D721Med (cell line): Measurements from ENCODE around the gene ERGIC1.

Source experiments
- DNase-seq: peaks from one replicate; pipeline ENCODE4 v3.0.0; 2011; ENCODE audit warnings: low spot score; ENCODE audit not compliant: insufficient read length
- FAIRE-seq: peaks from 2 replicates; lab custom pipeline; 2011; peaks lifted over from hg19 to GRCh38; lab: Jason Lieb, UNC
- CTCF ChIP-seq: IDR thresholded peaks from 2 replicates; pipeline ENCODE4 v1.5.1; 2012; ENCODE audit warnings: mild to moderate bottlenecking, control low read depth; ENCODE audit not compliant: insufficient read depth; ENCODE audit errors: missing control alignments

ERGIC1 gene

GRCh38 chr5:172903790-172904189 is 69.7 kb downstream of the ERGIC1 start:
- DNase-seq (no peak), FAIRE-seq (no peak)
- no peak for TF ChIP-seq CTCF

DNA sequence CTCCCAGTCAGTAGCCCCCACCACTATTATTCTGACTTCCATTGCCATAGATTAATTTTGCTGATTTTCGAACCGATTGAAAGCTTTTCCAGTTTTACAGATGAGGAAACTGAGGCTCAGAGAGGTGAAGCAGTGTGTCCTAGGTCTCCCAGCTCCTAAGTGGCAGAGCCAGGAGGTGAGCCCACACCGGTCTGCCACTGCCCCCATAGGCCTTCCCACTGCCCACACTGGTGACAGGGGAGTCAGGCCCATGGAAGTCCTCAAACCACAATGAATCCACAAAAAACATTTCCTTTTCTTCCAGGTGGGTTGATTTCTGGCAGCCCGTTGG is 70.2 kb downstream of the ERGIC1 start:
- DNase-seq (no peak), FAIRE-seq (no peak)
- TF ChIP-seq CTCF, result no peak

DNA sequence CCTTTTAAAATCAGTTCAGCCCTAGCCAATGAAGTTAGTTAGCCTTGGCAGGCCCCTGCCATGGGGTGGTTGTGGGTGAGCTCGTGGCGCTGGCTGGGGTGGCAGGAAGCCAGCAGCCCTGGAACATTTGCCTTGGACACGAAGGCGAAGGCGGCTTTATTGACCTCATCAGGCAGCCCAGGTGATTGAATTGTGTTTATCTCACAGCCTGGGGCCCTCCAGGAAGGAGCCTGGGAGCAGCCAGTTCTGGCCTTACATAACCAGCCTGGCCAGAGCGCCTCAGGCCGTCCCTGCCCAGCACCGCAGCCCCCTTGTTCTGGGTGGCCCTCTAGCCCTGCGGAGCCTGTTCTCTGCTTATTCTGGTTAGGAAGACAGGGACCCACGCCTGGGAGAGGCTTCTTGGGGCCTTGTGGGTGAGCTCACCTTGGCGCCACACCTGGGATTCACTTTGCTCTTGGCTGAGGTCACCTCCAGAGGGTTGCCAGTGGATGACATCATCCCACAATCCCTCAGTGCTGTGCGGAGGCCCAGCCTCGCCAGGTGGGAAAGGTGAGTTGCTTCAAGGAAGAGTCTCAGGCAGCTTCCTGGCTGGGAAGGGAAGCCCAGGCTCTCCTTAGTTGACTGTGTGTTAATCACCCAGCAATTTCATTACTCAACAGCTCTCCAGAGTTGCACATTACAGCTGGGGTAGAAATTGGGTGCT is 70.7 kb downstream of the ERGIC1 start:
- DNase-seq (no peak), FAIRE-seq (no peak)
- TF ChIP-seq CTCF, result no peak

DNA sequence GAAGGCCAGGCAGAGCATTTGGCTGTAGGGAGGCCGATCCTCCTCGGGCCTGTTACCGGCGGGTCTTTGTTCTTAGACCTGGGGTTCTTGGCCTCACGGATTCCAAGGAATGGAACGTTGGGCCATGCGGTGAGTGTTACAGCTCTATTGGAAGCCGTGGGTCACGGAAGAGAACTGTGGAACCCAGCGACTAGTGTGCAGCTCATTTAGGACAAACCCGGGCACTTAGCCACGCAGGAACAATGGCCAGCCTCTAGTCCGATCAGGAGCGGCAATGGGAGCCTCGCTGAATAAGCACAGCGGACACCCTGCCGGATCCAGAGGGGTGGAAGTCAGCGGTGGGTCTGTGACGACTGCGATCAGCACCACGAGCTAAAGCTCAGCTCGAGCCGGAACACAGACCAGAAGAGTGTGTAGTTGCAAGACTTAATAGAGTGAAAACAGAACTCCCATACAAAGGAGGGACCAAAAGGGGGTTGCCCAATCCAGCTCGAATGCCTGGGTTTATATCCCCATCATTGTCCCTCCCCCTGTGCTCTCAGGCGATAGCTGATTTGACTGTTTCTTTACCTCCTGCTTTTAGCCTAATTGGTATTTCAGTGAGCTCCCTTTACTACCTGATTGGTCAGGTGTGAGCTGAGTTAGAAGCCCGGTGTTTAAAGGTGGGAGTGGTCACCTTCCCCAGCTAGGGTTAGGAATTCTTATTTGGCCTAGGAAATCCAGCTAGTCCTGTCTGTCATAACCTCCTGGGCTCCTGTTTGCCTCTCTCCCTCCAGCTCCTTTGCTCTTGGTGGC is 71.5 kb downstream of the ERGIC1 start:
- no peak for DNase-seq
- FAIRE-seq, result no peak
- no peak for TF ChIP-seq CTCF

GRCh38 chr5:172906436-172906835 is 72.4 kb downstream of the ERGIC1 start:
- TF ChIP-seq CTCF, result no peak
- no peak for FAIRE-seq
- DNase-seq, result no peak

DNA sequence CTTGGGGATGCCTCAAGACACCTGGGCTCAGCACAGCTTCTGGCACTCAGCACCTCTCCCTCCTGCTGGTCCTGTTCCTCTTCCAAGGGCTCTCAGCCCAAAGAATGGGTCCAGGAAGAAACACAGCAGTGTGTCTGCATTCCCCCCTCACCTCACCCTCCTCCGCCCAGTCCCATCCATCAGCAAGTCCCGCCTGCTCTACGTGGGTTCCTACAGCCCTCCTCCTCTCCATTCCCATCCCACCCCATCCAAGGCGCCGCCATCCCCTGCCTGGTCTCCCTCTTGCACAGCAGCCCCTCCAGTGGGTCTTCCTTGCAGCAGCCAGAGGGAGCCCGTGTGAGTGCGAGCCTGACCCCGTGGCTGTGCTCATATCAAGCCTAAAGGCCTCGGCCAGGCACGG is 72.8 kb downstream of the ERGIC1 start:
- DNase-seq (no peak), FAIRE-seq (no peak)
- TF ChIP-seq CTCF, result no peak

GRCh38 chr5:172907657-172908056 is 73.6 kb downstream of the ERGIC1 start:
- no peak for DNase-seq
- no peak for FAIRE-seq
- TF ChIP-seq CTCF, result no peak
